ENCODE data around the gene FAM9A.

Gene FAM9A

GRCh38 chrX:8801041-8801599 lies at the start of gene FAM9A:
FAM9A (minus strand) TSS chrX:8801383; CDS start chrX:8800171, 1,212 bp downstream.
- no peak for DNase-seq

GRCh38 chrX:8850478-8850877 lies 49.3 kb upstream of the FAM9A start:
- DNase-seq = no peak

- no peak for DNase-seq
Observed at GRCh38 chrX:8849945-8850344, 48.8 kb upstream of the FAM9A start.

- no peak for DNase-seq
Observed at GRCh38 chrX:8849458-8849857, 48.3 kb upstream of the FAM9A start.

- no peak for DNase-seq
Observed at GRCh38 chrX:8848911-8849310, 47.7 kb upstream of the FAM9A start.

- no peak for DNase-seq
Observed at GRCh38 chrX:8848441-8848840, 47.3 kb upstream of the FAM9A start.

GRCh38 chrX:8847360-8847759 lies 46.2 kb upstream of the FAM9A start:
- DNase-seq = no peak

- no peak for DNase-seq
Observed at GRCh38 chrX:8846266-8846665, 45.1 kb upstream of the FAM9A start.

GRCh38 chrX:8845469-8845868 lies 44.3 kb upstream of the FAM9A start:
- DNase-seq = no peak

GRCh38 chrX:8845060-8845459 lies 43.9 kb upstream of the FAM9A start:
- DNase-seq = no peak

- no peak for DNase-seq
Observed at GRCh38 chrX:8844157-8844556, 43.0 kb upstream of the FAM9A start.

- DNase-seq = no peak
Observed at GRCh38 chrX:8841911-8842310, 40.7 kb upstream of the FAM9A start.

- DNase-seq = no peak
Observed at GRCh38 chrX:8834392-8834791, 33.2 kb upstream of the FAM9A start.

- DNase-seq = no peak
Observed at GRCh38 chrX:8832582-8833378, 31.6 kb upstream of the FAM9A start.

- DNase-seq = no peak
Observed at GRCh38 chrX:8823698-8824097, 22.5 kb upstream of the FAM9A start.

- DNase-seq = no peak
Observed at GRCh38 chrX:8822002-8822401, 20.8 kb upstream of the FAM9A start.

- no peak for DNase-seq
Observed at GRCh38 chrX:8820910-8821527, 19.8 kb upstream of the FAM9A start.

GRCh38 chrX:8815460-8816065 lies 14.4 kb upstream of the FAM9A start:
- DNase-seq = no peak

- no peak for DNase-seq
Observed at GRCh38 chrX:8813036-8813435, 11.9 kb upstream of the FAM9A start.

- DNase-seq = no peak
Observed at GRCh38 chrX:8811611-8812010, 10.4 kb upstream of the FAM9A start.

GRCh38 chrX:8808661-8809060 lies 7.5 kb upstream of the FAM9A start:
- DNase-seq = no peak

GRCh38 chrX:8805974-8806373 lies 4.8 kb upstream of the FAM9A start:
- DNase-seq = no peak

GRCh38 chrX:8805046-8805445 lies 3.9 kb upstream of the FAM9A start:
- DNase-seq = no peak

- DNase-seq = no peak
Observed at GRCh38 chrX:8803326-8803725, 2.1 kb upstream of the FAM9A start.
